Measurements from ENCODE around the gene TAF10.

Gene TAF10

GRCh38 chr11:6625832-6626420, 13.9 kb upstream of the TAF10 start:
- intact Hi-C loops (cut with DNase I; ENCODE audit: low total_unique reads) = loop anchor here (1.0 kb wide), 1 partner anchor 58 kb away; no protein-coding TSS in a partner anchor
- Histone ChIP-seq H3K27me3 (no peaks in the 10 kb centered on the region), H3K4me3 (no peak overlapping the region), H3K4me1 (no peaks in the 10 kb centered on the region), H3K36me3 (peaks cover 15 to 82% (median 65%) of the 10 kb centered on the region in 3 donors), H3K27ac (no peak overlapping the region), H3K9me3 (no peaks in the 10 kb centered on the region)
- no peak for DNase-seq
- TF ChIP-seq CTCF (IDR thresholded peaks at IDR 0.05) = no peak

GRCh38 chr11:6625156-6625831, 13.3 kb upstream of the TAF10 start:
- no peak for TF ChIP-seq CTCF (IDR thresholded peaks at IDR 0.05)
- no peak overlapping the region for H3K27ac ChIP-seq
- intact Hi-C loops (cut with DNase I; ENCODE audit: low total_unique reads) = no loop called here
- H3K27me3 ChIP-seq = no peaks in the 10 kb centered on the region
- no peaks in the 10 kb centered on the region for H3K4me1 ChIP-seq
- no peaks in the 10 kb centered on the region for H3K9me3 ChIP-seq
- H3K36me3 ChIP-seq = peaks cover 15 to 76% (median 62%) of the 10 kb centered on the region in 3 donors
- H3K4me3 ChIP-seq = no peak overlapping the region
- DNase-seq = no peak

GRCh38 chr11:6623391-6624363, 11.7 kb upstream of the TAF10 start:
- peaks cover 15 to 60% (median 50%) of the 10 kb centered on the region in 3 donors for H3K36me3 ChIP-seq
- TF ChIP-seq CTCF (IDR thresholded peaks at IDR 0.05) = no peak
- H3K9me3 ChIP-seq = no peaks in the 10 kb centered on the region

GRCh38 chr11:6622261-6623171, 10.5 kb upstream of the TAF10 start:
- no peak for DNase-seq
- intact Hi-C loops (cut with DNase I; ENCODE audit: low total_unique reads) = no loop called here
- TF ChIP-seq CTCF (IDR thresholded peaks at IDR 0.05) = no peak

More at GRCh38 chr11:6623391-6624363, 11.7 kb upstream of the TAF10 start:
- no peak for DNase-seq
- H3K4me3 ChIP-seq = no peak overlapping the region
- peaks cover 0 to 6% (median 1%) of the 10 kb centered on the region in 4 donors for H3K4me1 ChIP-seq
- no peaks in the 10 kb centered on the region for H3K27me3 ChIP-seq
- intact Hi-C loops (cut with DNase I; ENCODE audit: low total_unique reads) = no loop called here
- H3K27ac ChIP-seq = no peak overlapping the region

More at GRCh38 chr11:6622261-6623171, 10.5 kb upstream of the TAF10 start:
- Histone ChIP-seq H3K36me3 (peaks cover 14 to 53% (median 48%) of the 10 kb centered on the region in 3 donors), H3K27ac (no peak overlapping the region), H3K4me1 (peaks cover 0 to 18% (median 13%) of the 10 kb centered on the region in 4 donors), H3K9me3 (no peaks in the 10 kb centered on the region), H3K4me3 (no peak overlapping the region), H3K27me3 (no peaks in the 10 kb centered on the region)

All from tibial artery (tissue), 4 donors.